HG02852 (cell line): ENCODE results near the gene TCF4.

Experiments
- ATAC-seq: cut with Tn5 transposase; IDR thresholded peaks from one replicate; pipeline ENCODE4 v1.9.1; 2021; ENCODE audit warnings: mild to moderate bottlenecking, moderate library complexity; ENCODE audit not compliant: unreplicated experiment

TCF4 gene

GRCh38 chr18:55269622-55270021 lies 318.4 kb downstream of the TCF4 start:
- no peak for ATAC-seq

- ATAC-seq: peak; percentile 52
Measured at GRCh38 chr18:55268628-55269275, 319.2 kb downstream of the TCF4 start.

- ATAC-seq: peak; percentile 80
Measured at GRCh38 chr18:55268151-55268601, 319.8 kb downstream of the TCF4 start.

GRCh38 chr18:55266981-55267380 lies 321.0 kb downstream of the TCF4 start:
- ATAC-seq: no peak

GRCh38 chr18:55265984-55266383 lies 322.0 kb downstream of the TCF4 start:
- peak; percentile 26 for ATAC-seq

- ATAC-seq: no peak
Measured at GRCh38 chr18:55265130-55265675, 322.8 kb downstream of the TCF4 start.

- ATAC-seq: no peak
Measured at GRCh38 chr18:55264108-55264507, 323.9 kb downstream of the TCF4 start.

GRCh38 chr18:55262021-55262560 lies 325.9 kb downstream of the TCF4 start:
- ATAC-seq: no peak

GRCh38 chr18:55261253-55261652 lies 326.7 kb downstream of the TCF4 start:
- ATAC-seq: no peak

GRCh38 chr18:55258088-55258487 lies 329.9 kb downstream of the TCF4 start:
- ATAC-seq: no peak

GRCh38 chr18:55256929-55257289 lies 331.1 kb downstream of the TCF4 start:
- no peak for ATAC-seq

GRCh38 chr18:55256226-55256928 lies 331.6 kb downstream of the TCF4 start:
- no peak for ATAC-seq

- no peak for ATAC-seq
Measured at GRCh38 chr18:55253814-55254213, 334.2 kb downstream of the TCF4 start.

GRCh38 chr18:55252901-55253300 lies 335.1 kb downstream of the TCF4 start:
- peak; percentile 38 for ATAC-seq

GRCh38 chr18:55252053-55252675 lies 335.8 kb downstream of the TCF4 start:
- no peak for ATAC-seq

- ATAC-seq: no peak
Measured at GRCh38 chr18:55251254-55251971, 336.6 kb downstream of the TCF4 start.

- peak; percentile 47 for ATAC-seq
Measured at GRCh38 chr18:55250768-55251173, 337.2 kb downstream of the TCF4 start.

- peak; percentile 49 for ATAC-seq
Measured at GRCh38 chr18:55249550-55249949, 338.4 kb downstream of the TCF4 start.

- ATAC-seq: peak; percentile 20
Measured at GRCh38 chr18:55248495-55248894, 339.5 kb downstream of the TCF4 start.

- ATAC-seq: no peak
Measured at GRCh38 chr18:55247032-55247431, 341.0 kb downstream of the TCF4 start.

- ATAC-seq: no peak
Measured at GRCh38 chr18:55246278-55246677, 341.7 kb downstream of the TCF4 start.
